GM12874 (cell line): ENCODE measurements around the gene C3AR1.

Source experiments
- CTCF ChIP-seq: IDR thresholded peaks from 2 replicates; pipeline ENCODE4 v1.5.1; 2011; ENCODE audit warnings: low read depth, mild to moderate bottlenecking, control low read depth, low read length, moderate library complexity; ENCODE audit not compliant: insufficient read depth

The C3AR1 gene

GRCh38 chr12:8031872-8032241 lies 34.3 kb downstream of the C3AR1 start:
- TF ChIP-seq CTCF: no peak

GRCh38 chr12:8030189-8030588 lies 36.0 kb downstream of the C3AR1 start:
- no peak for TF ChIP-seq CTCF

- no peak for TF ChIP-seq CTCF
Measured at GRCh38 chr12:8028267-8028666, 37.9 kb downstream of the C3AR1 start.

GRCh38 chr12:8027856-8028255 lies 38.3 kb downstream of the C3AR1 start:
- TF ChIP-seq CTCF: no peak

GRCh38 chr12:8026291-8026900 lies 39.8 kb downstream of the C3AR1 start:
- TF ChIP-seq CTCF: no peak

GRCh38 chr12:8018666-8019581 lies 47.2 kb downstream of the C3AR1 start:
- TF ChIP-seq CTCF: no peak

- TF ChIP-seq CTCF: no peak
Measured at GRCh38 chr12:8014836-8015235, 51.3 kb downstream of the C3AR1 start.
